Measurements from ENCODE around the gene FAM222A. TPM values are rescaled to one million over a fixed set of nuclear protein-coding genes. Genes with fewer than 3 reads are reported as not detected.
"Not testable (repeated sequence)": the region's sequence is repeated elsewhere in the genome, so short reads cannot be mapped to it uniquely, and the experiment has no call there.

The FAM222A gene
- polyA plus RNA-seq, 10 donors: 4.6 to 8.1 (median 6.4) TPM

GRCh38 chr12:109693160-109693559 is 20.5 kb upstream of the FAM222A start:
- no peak for DNase-seq

GRCh38 chr12:109693653-109694600 is 19.7 kb upstream of the FAM222A start:
- no peak for DNase-seq

GRCh38 chr12:109694629-109695028 is 19.0 kb upstream of the FAM222A start:
- not testable (repeated sequence) for DNase-seq

- no peak for DNase-seq
Measured at GRCh38 chr12:109695416-109695815, 18.2 kb upstream of the FAM222A start.

- no peak for DNase-seq
Measured at GRCh38 chr12:109695961-109696461, 17.6 kb upstream of the FAM222A start.

GRCh38 chr12:109696485-109697269 is 16.9 kb upstream of the FAM222A start:
- DNase-seq: no peak

GRCh38 chr12:109697270-109697553 is 16.4 kb upstream of the FAM222A start:
- DNase-seq: no peak

- no peak for DNase-seq
Measured at GRCh38 chr12:109697877-109698468, 15.7 kb upstream of the FAM222A start.

GRCh38 chr12:109698820-109699219 is 14.8 kb upstream of the FAM222A start:
- no peak for DNase-seq

GRCh38 chr12:109701064-109701463 is 12.6 kb upstream of the FAM222A start:
- no peak for DNase-seq

- no peak for DNase-seq
Measured at GRCh38 chr12:109702111-109702841, 11.3 kb upstream of the FAM222A start.

GRCh38 chr12:109703684-109704083 is 9.9 kb upstream of the FAM222A start:
- no peak for DNase-seq

GRCh38 chr12:109704371-109705098 is 9.1 kb upstream of the FAM222A start:
- DNase-seq: no peak

GRCh38 chr12:109705291-109705690 is 8.3 kb upstream of the FAM222A start:
- DNase-seq: no peak

- DNase-seq: no peak
Measured at GRCh38 chr12:109706398-109706746, 7.3 kb upstream of the FAM222A start.

- DNase-seq: no peak
Measured at GRCh38 chr12:109706747-109707469, 6.7 kb upstream of the FAM222A start.

GRCh38 chr12:109707470-109707821 is 6.2 kb upstream of the FAM222A start:
- DNase-seq: no peak

- no peak for DNase-seq
Measured at GRCh38 chr12:109708939-109709338, 4.7 kb upstream of the FAM222A start.

GRCh38 chr12:109709401-109709991 is 4.1 kb upstream of the FAM222A start:
- DNase-seq: no peak

- no peak for DNase-seq
Measured at GRCh38 chr12:109710205-109710746, 3.3 kb upstream of the FAM222A start.

Measured in muscle of back (tissue), 11 donors.